ENCODE measurements around the gene ZNF689. TPM values are rescaled to one million over a fixed set of nuclear protein-coding genes. Genes with fewer than 3 reads are reported as not detected.

Gene ZNF689
- total and polyA plus RNA-seq, 10 donors: 3.5 to 14.6 (median 9.6) TPM

GRCh38 chr16:30588651-30589050, 21.5 kb downstream of the ZNF689 start:
- TF ChIP-seq POLR2AphosphoS5 (IDR thresholded peaks at IDR 0.05) (no peak), CTCF (IDR thresholded peaks at IDR 0.05 in 8 of 11, conservative IDR thresholded peaks at IDR 0.05 in 3 of 11) (no peak)
- Histone ChIP-seq H3K27ac (no peak overlapping the region), H3K9me3 (no peaks in the 10 kb centered on the region), H3K36me3 (peaks cover 0 to 6% (median under 1%) of the 10 kb centered on the region in 6 donors), H3K4me3 (no peak overlapping the region), H3K27me3 (replicated peaks in 1 of 7) (no peaks in the 10 kb centered on the region), H3K4me1 (peaks cover 10 to 40% (median 28%) of the 10 kb centered on the region in 6 donors)
- no peak for DNase-seq
- intact Hi-C loops (cut with DNase I; ENCODE audit: low total_unique reads): no loop called here
- WGBS, 5 donors: 93 to 98% (median 95%) methylated on average over 2 of the region's 2 CpGs

- intact Hi-C loops (cut with DNase I; ENCODE audit: low total_unique reads): no loop called here
- H3K27me3 ChIP-seq (replicated peaks in 1 of 7): no peaks in the 10 kb centered on the region
- TF ChIP-seq POLR2A (IDR thresholded peaks at IDR 0.05) (no peak), CTCF (IDR thresholded peaks at IDR 0.05 in 8 of 11, conservative IDR thresholded peaks at IDR 0.05 in 3 of 11) (peak in 8 of 11 experiments; percentile 26 to 61 (median 47)), POLR2AphosphoS5 (IDR thresholded peaks at IDR 0.05) (peak; percentile 80 to 88 (median 84))
- DNase-seq: peak; percentile 95
- no peaks in the 10 kb centered on the region for H3K9me3 ChIP-seq
- WGBS, 5 donors: 0 to 1% (median 1%) methylated on average over 18 to 50 of the region's 50 CpGs
- H3K4me3 ChIP-seq: peak within 1 kb of the TSS; percentile 64 to 82 (median 74)
- H3K36me3 ChIP-seq: peaks cover 0 to 36% (median 24%) of the 10 kb centered on the region in 6 donors
- peaks cover 10 to 68% (median 37%) of the 10 kb centered on the region in 6 donors for H3K4me1 ChIP-seq
- peak within 1 kb of the TSS; percentile 85 to 93 (median 87) for H3K27ac ChIP-seq
Measured at GRCh38 chr16:30585400-30586191, 24.6 kb downstream of the ZNF689 start, which contains the start of gene ZNF785. Gene ZNF785 (minus strand): TSS chr16:30585697. CDS start chr16:30585611, 86 bp downstream.

- intact Hi-C loops (cut with DNase I; ENCODE audit: low total_unique reads): no loop called here
- H3K4me1 ChIP-seq: peaks cover 10 to 68% (median 37%) of the 10 kb centered on the region in 6 donors
Measured at GRCh38 chr16:30585022-30585399, 25.2 kb downstream of the ZNF689 start.

More at GRCh38 chr16:30585022-30585399, 25.2 kb downstream of the ZNF689 start:
- Histone ChIP-seq H3K36me3 (peaks cover 0 to 40% (median 24%) of the 10 kb centered on the region in 6 donors), H3K27ac (peak overlapping the region; percentile 85 to 93 (median 87)), H3K9me3 (no peaks in the 10 kb centered on the region), H3K4me3 (peak overlapping the region; percentile 64 to 82 (median 74)), H3K27me3 (replicated peaks in 1 of 7) (no peaks in the 10 kb centered on the region)
- TF ChIP-seq POLR2AphosphoS5 (IDR thresholded peaks at IDR 0.05) (no peak), POLR2A (IDR thresholded peaks at IDR 0.05) (no peak), CTCF (IDR thresholded peaks at IDR 0.05 in 8 of 11, conservative IDR thresholded peaks at IDR 0.05 in 3 of 11) (no peak)
- DNase-seq: no peak
- 2 to 6% (median 3%) methylated on average over 10 to 23 of the region's 23 CpGs for WGBS, 5 donors

Measured in spleen (tissue), 11 donors.